ENCODE results near the gene VANGL2.

DNA sequence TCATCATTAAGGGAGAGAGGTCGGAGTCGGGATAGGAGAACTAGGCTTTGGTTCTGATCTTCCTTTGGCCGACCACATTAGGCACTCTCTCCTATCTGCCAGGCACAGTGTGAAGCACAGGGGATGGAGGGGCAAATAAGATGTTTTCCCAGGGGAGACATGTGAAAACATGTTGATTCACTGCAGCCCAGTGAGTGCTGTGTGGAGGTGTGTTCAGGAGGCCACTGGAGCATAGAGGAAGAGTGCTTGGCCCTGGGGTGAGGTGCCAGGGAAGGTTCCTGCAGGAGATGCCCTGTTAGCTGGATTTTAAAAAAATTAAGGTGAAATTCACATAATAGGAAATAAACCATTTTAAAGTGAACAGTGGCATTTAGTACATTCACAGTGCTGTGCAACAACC is 3.7 kb downstream of the VANGL2 start:
- TF ChIP-seq CEBPB (IDR thresholded peaks at IDR 0.05; ENCODE audit: low read depth, low read length) (no peak), TAF1 (IDR thresholded peaks at IDR 0.05; ENCODE audit: low read depth, low read length) (no peak), SUZ12 (IDR thresholded peaks at IDR 0.05; ENCODE audit: low read length) (no peak), CBX5 (IDR thresholded peaks at IDR 0.05; ENCODE audit: low read depth, low read length) (no peak), EZH2 (IDR thresholded peaks at IDR 0.05; ENCODE audit: low read depth, low read length, severe bottlenecking) (no peak)
- TF ChIP-seq, protein P1, sequence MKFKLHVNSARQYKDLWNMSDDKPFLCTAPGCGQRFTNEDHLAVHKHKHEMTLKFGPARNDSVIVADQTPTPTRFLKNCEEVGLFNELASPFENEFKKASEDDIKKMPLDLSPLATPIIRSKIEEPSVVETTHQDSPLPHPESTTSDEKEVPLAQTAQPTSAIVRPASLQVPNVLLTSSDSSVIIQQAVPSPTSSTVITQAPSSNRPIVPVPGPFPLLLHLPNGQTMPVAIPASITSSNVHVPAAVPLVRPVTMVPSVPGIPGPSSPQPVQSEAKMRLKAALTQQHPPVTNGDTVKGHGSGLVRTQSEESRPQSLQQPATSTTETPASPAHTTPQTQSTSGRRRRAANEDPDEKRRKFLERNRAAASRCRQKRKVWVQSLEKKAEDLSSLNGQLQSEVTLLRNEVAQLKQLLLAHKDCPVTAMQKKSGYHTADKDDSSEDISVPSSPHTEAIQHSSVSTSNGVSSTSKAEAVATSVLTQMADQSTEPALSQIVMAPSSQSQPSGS (IDR thresholded peaks at IDR 0.05; ENCODE audit: low read length), result no peak
- TF ChIP-seq, protein P2, sequence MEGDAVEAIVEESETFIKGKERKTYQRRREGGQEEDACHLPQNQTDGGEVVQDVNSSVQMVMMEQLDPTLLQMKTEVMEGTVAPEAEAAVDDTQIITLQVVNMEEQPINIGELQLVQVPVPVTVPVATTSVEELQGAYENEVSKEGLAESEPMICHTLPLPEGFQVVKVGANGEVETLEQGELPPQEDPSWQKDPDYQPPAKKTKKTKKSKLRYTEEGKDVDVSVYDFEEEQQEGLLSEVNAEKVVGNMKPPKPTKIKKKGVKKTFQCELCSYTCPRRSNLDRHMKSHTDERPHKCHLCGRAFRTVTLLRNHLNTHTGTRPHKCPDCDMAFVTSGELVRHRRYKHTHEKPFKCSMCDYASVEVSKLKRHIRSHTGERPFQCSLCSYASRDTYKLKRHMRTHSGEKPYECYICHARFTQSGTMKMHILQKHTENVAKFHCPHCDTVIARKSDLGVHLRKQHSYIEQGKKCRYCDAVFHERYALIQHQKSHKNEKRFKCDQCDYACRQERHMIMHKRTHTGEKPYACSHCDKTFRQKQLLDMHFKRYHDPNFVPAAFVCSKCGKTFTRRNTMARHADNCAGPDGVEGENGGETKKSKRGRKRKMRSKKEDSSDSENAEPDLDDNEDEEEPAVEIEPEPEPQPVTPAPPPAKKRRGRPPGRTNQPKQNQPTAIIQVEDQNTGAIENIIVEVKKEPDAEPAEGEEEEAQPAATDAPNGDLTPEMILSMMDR (IDR thresholded peaks at IDR 0.05; ENCODE audit: control extremely low read depth in 1 of 3, insufficient read depth in 1 of 3, low read depth in 1 of 3, low read length in 3 of 3), result no peak
- TF ChIP-seq, protein P3, sequence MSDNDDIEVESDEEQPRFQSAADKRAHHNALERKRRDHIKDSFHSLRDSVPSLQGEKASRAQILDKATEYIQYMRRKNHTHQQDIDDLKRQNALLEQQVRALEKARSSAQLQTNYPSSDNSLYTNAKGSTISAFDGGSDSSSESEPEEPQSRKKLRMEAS (IDR thresholded peaks at IDR 0.05), result no peak
